Measurements from ENCODE around the gene DIS3L2.

Gene DIS3L2

GRCh38 chr2:232200195-232200594 is 238.7 kb downstream of the DIS3L2 start:
- DNase-seq: no peak

GRCh38 chr2:232203166-232203891 is 241.8 kb downstream of the DIS3L2 start:
- no peak for DNase-seq

GRCh38 chr2:232203936-232204335 is 242.4 kb downstream of the DIS3L2 start:
- DNase-seq: no peak

GRCh38 chr2:232204457-232204931 is 243.0 kb downstream of the DIS3L2 start:
- DNase-seq: no peak

- no peak for DNase-seq
These were observed 245.7 kb downstream of the DIS3L2 start for GRCh38 chr2:232207174-232207573.

- DNase-seq: no peak
These were observed 248.8 kb downstream of the DIS3L2 start for GRCh38 chr2:232210306-232210705.

- no peak for DNase-seq
These were observed 250.5 kb downstream of the DIS3L2 start for GRCh38 chr2:232211743-232212686.

- no peak for DNase-seq
These were observed 251.7 kb downstream of the DIS3L2 start for GRCh38 chr2:232213176-232213575.

GRCh38 chr2:232214053-232214452 is 252.5 kb downstream of the DIS3L2 start:
- DNase-seq: no peak

GRCh38 chr2:232216028-232216427 is 254.5 kb downstream of the DIS3L2 start:
- no peak for DNase-seq

GRCh38 chr2:232218778-232219495 is 257.4 kb downstream of the DIS3L2 start:
- no peak for DNase-seq

- no peak for DNase-seq
These were observed 258.0 kb downstream of the DIS3L2 start for GRCh38 chr2:232219496-232219870.

GRCh38 chr2:232219932-232220331 is 258.4 kb downstream of the DIS3L2 start:
- no peak for DNase-seq

GRCh38 chr2:232225429-232225828 is 263.9 kb downstream of the DIS3L2 start:
- DNase-seq: no peak

GRCh38 chr2:232225895-232226294 is 264.4 kb downstream of the DIS3L2 start:
- no peak for DNase-seq

- DNase-seq: no peak
These were observed 266.8 kb downstream of the DIS3L2 start for GRCh38 chr2:232228332-232228731.

GRCh38 chr2:232228971-232229894 is 267.7 kb downstream of the DIS3L2 start:
- DNase-seq: no peak

GRCh38 chr2:232229911-232230310 is 268.4 kb downstream of the DIS3L2 start:
- no peak for DNase-seq

GRCh38 chr2:232230560-232230959 is 269.0 kb downstream of the DIS3L2 start:
- no peak for DNase-seq

GRCh38 chr2:232231554-232231953 is 270.0 kb downstream of the DIS3L2 start:
- DNase-seq: no peak

GRCh38 chr2:232232915-232233314 is 271.4 kb downstream of the DIS3L2 start:
- DNase-seq: no peak
